ENCODE measurements around the gene POLR2M. TPM values are rescaled to one million over a fixed set of nuclear protein-coding genes. Genes with fewer than 3 reads are reported as not detected.

POLR2M gene
- total RNA-seq, 1 experiment from 2014 or later: 86.2 TPM

- BruUV-seq (replicated peaks): no TSS peak
These were observed 7.5 kb upstream of the POLR2M start for GRCh38 chr15:57698991-57699390.

More at GRCh38 chr15:57698991-57699390, 7.5 kb upstream of the POLR2M start:
- Histone ChIP-seq H3K4me3 (replicated peaks in 1 of 2; ENCODE audit: low read depth in 1 of 2, low read length in 2 of 2) (no peak overlapping the region), H3K27ac (ENCODE audit: low read depth, low read length) (no peak overlapping the region), H3K79me2 (ENCODE audit: insufficient read depth, low read length) (no peaks in the 10 kb centered on the region), H2AFZ (ENCODE audit: low read depth, low read length, poor library complexity, severe bottlenecking) (no peak overlapping the region), H3K27me3 (ENCODE audit: insufficient read depth, low read length) (no peaks in the 10 kb centered on the region), H3K9ac (ENCODE audit: low read length) (no peak overlapping the region), H3K4me2 (ENCODE audit: low read length) (no peak overlapping the region), H3K9me2 (ENCODE audit: insufficient read depth) (no peaks in the 10 kb centered on the region), H4K20me1 (ENCODE audit: insufficient read depth) (no peaks in the 10 kb centered on the region), H3K4me1 (ENCODE audit: control insufficient read depth in 1 of 2, insufficient read depth in 2 of 2, low read length in 2 of 2) (no peaks in the 10 kb centered on the region), H3K9me3 (ENCODE audit: control insufficient read depth in 1 of 2, insufficient read depth in 1 of 2, low read depth in 1 of 2, low read length in 2 of 2) (no peaks in the 10 kb centered on the region), H3K36me3 (ENCODE audit: control insufficient read depth in 1 of 2, insufficient read depth in 2 of 2, low read length in 2 of 2) (no peaks in the 10 kb centered on the region)
- DNase-seq (ENCODE audit: low read depth, low spot score) (no peak), ATAC-seq (no peak)
- CTCF ChIA-PET: no interaction called here
- intact Hi-C loops (cut with micrococcal nuclease): no loop called here
- POLR2A ChIA-PET: no interaction called here
- no peak for TF ChIP-seq CEBPB (IDR thresholded peaks at IDR 0.05; ENCODE audit: low read depth)
- no peak for TF ChIP-seq FOSL1 (IDR thresholded peaks at IDR 0.05; ENCODE audit: low read depth)
- TF ChIP-seq JUND (IDR thresholded peaks at IDR 0.05): no peak
- no peak for TF ChIP-seq SRF (IDR thresholded peaks at IDR 0.05; ENCODE audit: low read depth)
- TF ChIP-seq YY1 (IDR thresholded peaks at IDR 0.05; ENCODE audit: extremely low read depth, insufficient replicate concordance, low read depth, low read length): no peak
- TF ChIP-seq, protein P1, sequence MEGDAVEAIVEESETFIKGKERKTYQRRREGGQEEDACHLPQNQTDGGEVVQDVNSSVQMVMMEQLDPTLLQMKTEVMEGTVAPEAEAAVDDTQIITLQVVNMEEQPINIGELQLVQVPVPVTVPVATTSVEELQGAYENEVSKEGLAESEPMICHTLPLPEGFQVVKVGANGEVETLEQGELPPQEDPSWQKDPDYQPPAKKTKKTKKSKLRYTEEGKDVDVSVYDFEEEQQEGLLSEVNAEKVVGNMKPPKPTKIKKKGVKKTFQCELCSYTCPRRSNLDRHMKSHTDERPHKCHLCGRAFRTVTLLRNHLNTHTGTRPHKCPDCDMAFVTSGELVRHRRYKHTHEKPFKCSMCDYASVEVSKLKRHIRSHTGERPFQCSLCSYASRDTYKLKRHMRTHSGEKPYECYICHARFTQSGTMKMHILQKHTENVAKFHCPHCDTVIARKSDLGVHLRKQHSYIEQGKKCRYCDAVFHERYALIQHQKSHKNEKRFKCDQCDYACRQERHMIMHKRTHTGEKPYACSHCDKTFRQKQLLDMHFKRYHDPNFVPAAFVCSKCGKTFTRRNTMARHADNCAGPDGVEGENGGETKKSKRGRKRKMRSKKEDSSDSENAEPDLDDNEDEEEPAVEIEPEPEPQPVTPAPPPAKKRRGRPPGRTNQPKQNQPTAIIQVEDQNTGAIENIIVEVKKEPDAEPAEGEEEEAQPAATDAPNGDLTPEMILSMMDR (IDR thresholded peaks at IDR 0.05 in 2 of 3, conservative IDR thresholded peaks at IDR 0.05 in 1 of 3; ENCODE audit: borderline replicate concordance in 1 of 3, insufficient read depth in 1 of 3, low read depth in 2 of 3, low read length in 2 of 3): no peak
- TF ChIP-seq TCF7L2 (IDR thresholded peaks at IDR 0.05; ENCODE audit: borderline replicate concordance, extremely low read depth, insufficient read depth, insufficient read length): no peak
- no peak for TF ChIP-seq POLR2AphosphoS5 (IDR thresholded peaks at IDR 0.05; ENCODE audit: low read depth, low read length)
- TF ChIP-seq EZH2phosphoT487 (IDR thresholded peaks at IDR 0.05; ENCODE audit: borderline replicate concordance): no peak
- no peak for TF ChIP-seq SIN3A (IDR thresholded peaks at IDR 0.05; ENCODE audit: low read depth)
- TF ChIP-seq, protein P2, sequence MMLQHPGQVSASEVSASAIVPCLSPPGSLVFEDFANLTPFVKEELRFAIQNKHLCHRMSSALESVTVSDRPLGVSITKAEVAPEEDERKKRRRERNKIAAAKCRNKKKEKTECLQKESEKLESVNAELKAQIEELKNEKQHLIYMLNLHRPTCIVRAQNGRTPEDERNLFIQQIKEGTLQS (IDR thresholded peaks at IDR 0.05): no peak
- TF ChIP-seq POLR2A (IDR thresholded peaks at IDR 0.05; ENCODE audit: borderline replicate concordance, extremely low read depth, insufficient read depth, insufficient read length): no peak
- TF ChIP-seq ZNF274 (IDR thresholded peaks at IDR 0.05; ENCODE audit: low read depth, low read length): no peak
- no peak for TF ChIP-seq EGR1 (IDR thresholded peaks at IDR 0.05; ENCODE audit: low read depth)
- no peak for TF ChIP-seq MAX (IDR thresholded peaks at IDR 0.05)
- TF ChIP-seq SP1 (IDR thresholded peaks at IDR 0.05; ENCODE audit: low read depth): no peak
- TF ChIP-seq, protein P3, sequence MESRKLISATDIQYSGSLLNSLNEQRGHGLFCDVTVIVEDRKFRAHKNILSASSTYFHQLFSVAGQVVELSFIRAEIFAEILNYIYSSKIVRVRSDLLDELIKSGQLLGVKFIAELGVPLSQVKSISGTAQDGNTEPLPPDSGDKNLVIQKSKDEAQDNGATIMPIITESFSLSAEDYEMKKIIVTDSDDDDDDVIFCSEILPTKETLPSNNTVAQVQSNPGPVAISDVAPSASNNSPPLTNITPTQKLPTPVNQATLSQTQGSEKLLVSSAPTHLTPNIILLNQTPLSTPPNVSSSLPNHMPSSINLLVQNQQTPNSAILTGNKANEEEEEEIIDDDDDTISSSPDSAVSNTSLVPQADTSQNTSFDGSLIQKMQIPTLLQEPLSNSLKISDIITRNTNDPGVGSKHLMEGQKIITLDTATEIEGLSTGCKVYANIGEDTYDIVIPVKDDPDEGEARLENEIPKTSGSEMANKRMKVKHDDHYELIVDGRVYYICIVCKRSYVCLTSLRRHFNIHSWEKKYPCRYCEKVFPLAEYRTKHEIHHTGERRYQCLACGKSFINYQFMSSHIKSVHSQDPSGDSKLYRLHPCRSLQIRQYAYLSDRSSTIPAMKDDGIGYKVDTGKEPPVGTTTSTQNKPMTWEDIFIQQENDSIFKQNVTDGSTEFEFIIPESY (IDR thresholded peaks at IDR 0.05; ENCODE audit: extremely low read depth, insufficient replicate concordance, low read length): no peak
- TF ChIP-seq ZFX (IDR thresholded peaks at IDR 0.05): no peak
- TF ChIP-seq CBX3 (IDR thresholded peaks at IDR 0.05; ENCODE audit: low read depth): no peak
- RAD21 ChIA-PET (ENCODE audit: low non-redundant PET in 1 of 2, low total read pairs in 2 of 2, uncharacterized antibody in 2 of 2, unreplicated experiment in 2 of 2): no interaction called here

Data from HCT116 (cell line).